Muscle of leg (tissue), 16 donors: ENCODE data around the gene SMC1A. TPM values are rescaled to one million over a fixed set of nuclear protein-coding genes. Genes with fewer than 3 reads are reported as not detected.
A peak's percentile ranks its signal among the peaks of the same experiment; 100 is the strongest.
"Not testable (repeated sequence)": the region's sequence is repeated elsewhere in the genome, so short reads cannot be mapped to it uniquely, and the experiment has no call there.

ENCODE experiments used
- DNase-seq: peaks from one replicate; pipeline ENCODE4 v3.0.0; 2013
- H3K27ac ChIP-seq: one replicate; pipeline ENCODE4 v1.5.1; 2013; ENCODE audit warnings: mild to moderate bottlenecking, low read length, control low read depth
- H3K27me3 ChIP-seq: one replicate; pipeline ENCODE4 v1.6.1; 2013; ENCODE audit warnings: low read length; ENCODE audit not compliant: control insufficient read depth, insufficient read depth
- H3K36me3 ChIP-seq: one replicate; pipeline ENCODE4 v1.6.1; 2013; ENCODE audit warnings: low read length; ENCODE audit not compliant: control insufficient read depth, insufficient read depth
- H3K4me1 ChIP-seq: one replicate; pipeline ENCODE4 v1.6.1; 2013; ENCODE audit warnings: low read length; ENCODE audit not compliant: control insufficient read depth, insufficient read depth
- H3K4me3 ChIP-seq: one replicate; pipeline ENCODE4 v1.5.1; 2013; ENCODE audit warnings: low read length, control low read depth
- H3K9me3 ChIP-seq: replicated peaks from 2 replicates; pipeline ENCODE4 v1.6.1; 2013; ENCODE audit warnings: low read depth, low read length; ENCODE audit not compliant: control insufficient read depth
- WGBS: methylation state at CpG from one replicate; pipeline ENCODE4 v1.1.5; 2013; ENCODE audit warnings: missing lambda C conversion rate; ENCODE audit not compliant: insufficient coverage; 5-methylcytosine and 5-hydroxymethylcytosine counted together
- long read RNA-seq, 11 donors: transcript quantifications; one replicate each; lab custom pipeline, GENCODE V29; 2026
- polyA plus RNA-seq, 8 donors: library from polyadenylated mRNA; unstranded; fragments of 120-200 nt; gene quantifications; one replicate each; pipeline versions ENCODE4 v1.2.1 to v1.2.3, GENCODE V29; 2013; ENCODE audit warnings: inconsistent platforms in 1 of 8, low replicate concordance in 1 of 8; ENCODE audit not compliant: insufficient read length in 8 of 8, insufficient read depth in 1 of 8
- total RNA-seq: library from RNA; stranded (reverse); fragments of 120-200 nt; gene quantifications from one replicate; pipeline ENCODE4 v1.2.4, GENCODE V29; 2013

The SMC1A gene
- total RNA-seq (15.5 TPM), polyA plus RNA-seq (10 to 100 TPM; 33.0 to 73.0 (median 47.2) TPM)
- long read RNA-seq, donor 1 = 0 reads
- long read RNA-seq, donor 2 = 0 reads
- long read RNA-seq, donor 3 = 0 reads
- long read RNA-seq, donor 4 = 0 reads
- long read RNA-seq, donor 5, partial matches to known transcripts = 0 of 1 reads
- long read RNA-seq, donor 5, other reads (novel, unspliced or antisense) = 0 of 1 reads
- long read RNA-seq, donor 6 = 0 reads
- long read RNA-seq, donor 7, partial matches to known transcripts = 0 of 1 reads
- long read RNA-seq, donor 7, other reads (novel, unspliced or antisense) = 0 of 1 reads
- long read RNA-seq, donor 8, partial matches to known transcripts = 5 of 5 reads
- long read RNA-seq, donor 8, other reads (novel, unspliced or antisense) = 0 of 5 reads
- long read RNA-seq, donor 9, partial matches to known transcripts = 5 of 5 reads
- long read RNA-seq, donor 9, other reads (novel, unspliced or antisense) = 0 of 5 reads
- long read RNA-seq, donor 10, partial matches to known transcripts = 5 of 5 reads
- long read RNA-seq, donor 10, other reads (novel, unspliced or antisense) = 0 of 5 reads
- long read RNA-seq, donor 11 = 0 reads

GRCh38 chrX:53422086-53422860 is at the start of gene SMC1A:
Gene SMC1A (minus strand): TSS chrX:53422654. CDS start chrX:53422600, 54 bp downstream.
- H3K27me3 ChIP-seq = peaks cover 14% of the 10 kb centered on the region
- H3K9me3 ChIP-seq = no peaks in the 10 kb centered on the region
- peaks cover 2% of the 10 kb centered on the region for H3K36me3 ChIP-seq
- DNase-seq = peak; percentile 99
- peak within 1 kb of the TSS; percentile 63 for H3K4me3 ChIP-seq
- peaks cover 15% of the 10 kb centered on the region for H3K4me1 ChIP-seq
- peak within 1 kb of the TSS; percentile 93 for H3K27ac ChIP-seq
- WGBS = 5% methylated on average over 75 of the region's 75 CpGs

GRCh38 chrX:53471346-53471745 is 48.9 kb upstream of the SMC1A start:
- Histone ChIP-seq H3K4me1 (no peaks in the 10 kb centered on the region), H3K4me3 (no peak overlapping the region), H3K27me3 (peaks cover 39% of the 10 kb centered on the region), H3K27ac (no peak overlapping the region), H3K9me3 (no peaks in the 10 kb centered on the region), H3K36me3 (no peaks in the 10 kb centered on the region)
- DNase-seq = no peak
- WGBS = no CpG with 5 or more reads among the region's 3 CpGs

GRCh38 chrX:53468659-53469058 is 46.2 kb upstream of the SMC1A start:
- WGBS = no CpG with 5 or more reads among the region's 3 CpGs
- not testable (repeated sequence) for H3K36me3 ChIP-seq

GRCh38 chrX:53458082-53458481 is 35.6 kb upstream of the SMC1A start:
- WGBS = no CpG with 5 or more reads among the region's 5 CpGs
- H3K4me1 ChIP-seq = no peaks in the 10 kb centered on the region
- peaks cover 31% of the 10 kb centered on the region for H3K27me3 ChIP-seq
- no peak overlapping the region for H3K4me3 ChIP-seq
- H3K9me3 ChIP-seq = no peaks in the 10 kb centered on the region
- no peak overlapping the region for H3K27ac ChIP-seq
- no peaks in the 10 kb centered on the region for H3K36me3 ChIP-seq
- peak; percentile 16 for DNase-seq

More at GRCh38 chrX:53468659-53469058, 46.2 kb upstream of the SMC1A start:
- not testable (repeated sequence) for H3K9me3 ChIP-seq, H3K4me3 ChIP-seq, H3K4me1 ChIP-seq, H3K27ac ChIP-seq, DNase-seq
- peaks cover 37% of the 10 kb centered on the region for H3K27me3 ChIP-seq

GRCh38 chrX:53456254-53456653 is 33.8 kb upstream of the SMC1A start:
- H3K27me3 ChIP-seq = peaks cover 31% of the 10 kb centered on the region
- no peak overlapping the region for H3K27ac ChIP-seq
- H3K4me3 ChIP-seq = no peak overlapping the region
- no peak for DNase-seq
- no peaks in the 10 kb centered on the region for H3K9me3 ChIP-seq
- no CpG with 5 or more reads among the region's 3 CpGs for WGBS
- no peaks in the 10 kb centered on the region for H3K4me1 ChIP-seq
- no peaks in the 10 kb centered on the region for H3K36me3 ChIP-seq

GRCh38 chrX:53452812-53453211 is 30.4 kb upstream of the SMC1A start:
- Histone ChIP-seq H3K36me3 (no peaks in the 10 kb centered on the region), H3K4me3 (no peak overlapping the region), H3K4me1 (no peaks in the 10 kb centered on the region), H3K27me3 (peaks cover 27% of the 10 kb centered on the region), H3K27ac (no peak overlapping the region), H3K9me3 (no peaks in the 10 kb centered on the region)
- no peak for DNase-seq

- DNase-seq = no peak
- Histone ChIP-seq H3K4me1 (no peaks in the 10 kb centered on the region), H3K27ac (no peak overlapping the region), H3K27me3 (peaks cover 38% of the 10 kb centered on the region), H3K36me3 (no peaks in the 10 kb centered on the region), H3K9me3 (no peaks in the 10 kb centered on the region), H3K4me3 (no peak overlapping the region)
- WGBS = 76% methylated on average over 2 of the region's 3 CpGs
These were observed 27.2 kb upstream of the SMC1A start for GRCh38 chrX:53449632-53450031.

DNA sequence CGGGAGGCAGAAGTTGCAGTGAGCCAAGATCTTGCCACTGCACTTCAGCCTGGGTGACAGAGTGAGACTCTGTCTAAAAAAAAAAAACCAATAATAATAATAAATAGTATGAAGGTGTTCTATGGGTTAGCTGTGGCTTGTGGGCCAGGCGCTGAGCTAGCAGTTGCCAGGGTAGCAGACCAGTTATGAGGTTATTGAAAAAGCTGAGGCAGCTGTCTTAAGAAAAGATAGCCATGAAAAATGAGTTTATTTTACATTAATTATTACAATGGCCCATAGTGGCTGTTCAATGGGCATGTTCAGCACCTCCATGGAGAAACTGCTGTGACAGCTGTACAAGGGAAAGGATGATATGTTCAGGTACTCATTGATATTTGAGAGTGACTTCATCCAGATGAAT is 25.0 kb upstream of the SMC1A start:
- no peak overlapping the region for H3K4me3 ChIP-seq
- no peaks in the 10 kb centered on the region for H3K36me3 ChIP-seq
- no CpG with 5 or more reads among the region's 2 CpGs for WGBS
- no peaks in the 10 kb centered on the region for H3K9me3 ChIP-seq
- DNase-seq = no peak
- H3K27ac ChIP-seq = no peak overlapping the region
- peaks cover 42% of the 10 kb centered on the region for H3K27me3 ChIP-seq
- H3K4me1 ChIP-seq = no peaks in the 10 kb centered on the region

- H3K9me3 ChIP-seq = no peaks in the 10 kb centered on the region
- 17% methylated on average over 5 of the region's 6 CpGs for WGBS
- no peak overlapping the region for H3K27ac ChIP-seq
- no peaks in the 10 kb centered on the region for H3K36me3 ChIP-seq
- H3K4me1 ChIP-seq = peaks cover 11% of the 10 kb centered on the region
- no peak overlapping the region for H3K4me3 ChIP-seq
- peaks cover 57% of the 10 kb centered on the region for H3K27me3 ChIP-seq
- no peak for DNase-seq
These were observed 23.5 kb upstream of the SMC1A start for GRCh38 chrX:53445977-53446376.

GRCh38 chrX:53442322-53442631 is 19.8 kb upstream of the SMC1A start:
- DNase-seq = no peak
- H3K27me3 ChIP-seq = peaks cover 68% of the 10 kb centered on the region
- WGBS = no CpG with 5 or more reads among the region's 1 CpG
- H3K36me3 ChIP-seq = no peaks in the 10 kb centered on the region
- H3K27ac ChIP-seq = no peak overlapping the region
- H3K9me3 ChIP-seq = no peaks in the 10 kb centered on the region
- H3K4me1 ChIP-seq = peaks cover 18% of the 10 kb centered on the region
- H3K4me3 ChIP-seq = no peak overlapping the region
